T-cell (primary cell): ENCODE results near the gene ADGRL3. TPM values are rescaled to one million over a fixed set of nuclear protein-coding genes. Genes with fewer than 3 reads are reported as not detected.

Source experiments
- ATAC-seq, 4 experiments: fragments of 200-7000 bp in 3 of 4; fragments of 150-1000 bp in 1 of 4; cut with Tn5 transposase; replicated peaks in 1 of 4; 1 replicate in 3 of 4; 2 replicates in 1 of 4; pipeline ENCODE4 v1.10.0; 2021; ENCODE audit warnings: moderate library complexity in 3 of 4, mild to moderate bottlenecking in 2 of 4, moderate number of reproducible peaks in 1 of 4
- CTCF ChIA-PET, 2 donors: fragments of 300-600 bp; sonication (Branson Sonifier 250); formaldehyde crosslinking; loops; one replicate each; lab custom pipeline; 2022; ENCODE audit warnings: antibody characterized with exemption in 2 of 2; lab: Charles Lee
- POLR2A ChIA-PET, 2 donors: fragments of 300-600 bp; sonication (Branson Sonifier 250); formaldehyde crosslinking; loops; one replicate each; lab custom pipeline; 2022; ENCODE audit warnings: antibody characterized with exemption in 2 of 2; lab: Charles Lee
- DNase-seq, 35 experiments: peaks; one replicate each; pipeline versions ENCODE4 v3.0.0 to v3.0.0-alpha.2; 2013 to 2023
- H3K27ac ChIP-seq: one replicate; pipeline ENCODE4 v1.5.1; 2013; ENCODE audit warnings: low read length
- H3K27me3 ChIP-seq, 2 experiments: replicated peaks in 1 of 2; 1 replicate in 1 of 2; 2 replicates in 1 of 2; pipeline versions ENCODE4 v1.6.1 to v1.7.0; 2013; ENCODE audit warnings: low read length in 1 of 2, mixed read lengths in 1 of 2; ENCODE audit not compliant: control insufficient read depth in 2 of 2, insufficient read depth in 2 of 2; ENCODE audit errors: extremely low read depth in 1 of 2
- H3K36me3 ChIP-seq, 2 donors: 1 replicate in 1 of 2; 2 replicates in 1 of 2; pipeline versions ENCODE4 v1.6.1 to v1.7.0; 2013; ENCODE audit warnings: low read length in 1 of 2; ENCODE audit not compliant: control insufficient read depth in 2 of 2, insufficient read depth in 1 of 2; ENCODE audit errors: extremely low read depth in 1 of 2
- H3K4me1 ChIP-seq, 2 experiments: 1 replicate in 1 of 2; 2 replicates in 1 of 2; pipeline versions ENCODE4 v1.6.1 to v1.7.0; 2013; ENCODE audit warnings: low read length in 2 of 2, mixed read lengths in 1 of 2; ENCODE audit not compliant: insufficient read depth in 2 of 2, control insufficient read depth in 1 of 2; ENCODE audit errors: extremely low read depth in 1 of 2
- H3K4me3 ChIP-seq, 2 donors: 1 replicate in 1 of 2; 2 replicates in 1 of 2; pipeline versions ENCODE4 v1.5.1 to v1.7.0; 2013; ENCODE audit warnings: mild to moderate bottlenecking in 2 of 2, low read length in 1 of 2, moderate library complexity in 1 of 2; ENCODE audit not compliant: control insufficient read depth in 1 of 2; ENCODE audit errors: extremely low read depth in 1 of 2
- H3K9me3 ChIP-seq: 2 replicates; pipeline ENCODE4 v1.7.0; 2013
- H3K27ac Mint-ChIP-seq, 2 donors: one replicate each; pipeline ENCODE4 v1.8.0; 2020 to 2021; ENCODE audit warnings: mild to moderate bottlenecking in 2 of 2, mixed read lengths in 2 of 2
- H3K27me3 Mint-ChIP-seq, 2 donors: one replicate each; pipeline ENCODE4 v1.8.0; 2021 to 2022; ENCODE audit warnings: mixed read lengths in 2 of 2
- H3K36me3 Mint-ChIP-seq: one replicate; pipeline ENCODE4 v1.8.0; 2021; ENCODE audit warnings: mixed read lengths
- H3K4me1 Mint-ChIP-seq, 3 donors: one replicate each; pipeline ENCODE4 v1.8.0; 2020 to 2022; ENCODE audit warnings: mixed read lengths in 3 of 3, mild to moderate bottlenecking in 1 of 3
- H3K4me3 Mint-ChIP-seq, 3 donors: one replicate each; pipeline ENCODE4 v1.8.0; 2020 to 2022; ENCODE audit warnings: mild to moderate bottlenecking in 3 of 3, mixed read lengths in 3 of 3, moderate library complexity in 3 of 3
- H3K9me3 Mint-ChIP-seq, 3 donors: one replicate each; pipeline ENCODE4 v1.8.0; 2020 to 2022; ENCODE audit warnings: mixed read lengths in 3 of 3
- WGBS: methylation state at CpG from one replicate; pipeline ENCODE4 v1.1.5; 2013; ENCODE audit warnings: missing lambda C conversion rate; ENCODE audit not compliant: insufficient coverage; 5-methylcytosine and 5-hydroxymethylcytosine counted together
- total RNA-seq, 35 experiments: library from RNA in 6 of 35; stranded (reverse) in 6 of 35; fragments of 120-200 nt in 1 of 35; gene quantifications; one replicate each; pipeline versions ENCODE4 v1.2.1 to v1.2.4 and lab custom pipeline; 2013 to 2026

Gene ADGRL3
- total RNA-seq, 5 donors from 2014 or later (not counting 1 experiment from before 2014, with no cell fraction given) = 0.09 TPM; not detected in 4

- no peaks in the 10 kb centered on the region for H3K9me3 ChIP-seq
- WGBS = no CpG with 5 or more reads among the region's 2 CpGs
- no peaks in the 10 kb centered on the region for H3K4me1 ChIP-seq
- H3K36me3 ChIP-seq = no peaks in the 10 kb centered on the region
- CTCF ChIA-PET = no interaction called here
- no peaks in the 10 kb centered on the region for H3K27me3 ChIP-seq
- Mint-ChIP-seq H3K4me3 (no peak overlapping the region), H3K27me3 (no peaks in the 10 kb centered on the region), H3K27ac (no peak overlapping the region), H3K36me3 (no peaks in the 10 kb centered on the region), H3K4me1 (no peaks in the 10 kb centered on the region), H3K9me3 (peaks cover 11 to 13% (median 11%) of the 10 kb centered on the region in 3 donors)
- ATAC-seq = no peak
- POLR2A ChIA-PET = no interaction called here
- H3K27ac ChIP-seq = no peak overlapping the region
- DNase-seq = no peak
- no peak overlapping the region for H3K4me3 ChIP-seq
Observed at GRCh38 chr4:61177367-61177766, 22.8 kb upstream of the ADGRL3 start.

GRCh38 chr4:61180405-61180804, 19.7 kb upstream of the ADGRL3 start:
- H3K27me3 ChIP-seq = no peaks in the 10 kb centered on the region
- Mint-ChIP-seq H3K36me3 (no peaks in the 10 kb centered on the region), H3K27ac (no peak overlapping the region), H3K4me1 (no peaks in the 10 kb centered on the region), H3K9me3 (peaks cover 11 to 29% (median 23%) of the 10 kb centered on the region in 3 donors), H3K27me3 (no peaks in the 10 kb centered on the region), H3K4me3 (no peak overlapping the region)
- H3K4me1 ChIP-seq = no peaks in the 10 kb centered on the region
- WGBS = 100% methylated on average over 2 of the region's 5 CpGs
- H3K4me3 ChIP-seq = no peak overlapping the region
- H3K27ac ChIP-seq = no peak overlapping the region
- ATAC-seq (no peak), DNase-seq (no peak)
- POLR2A ChIA-PET = no interaction called here
- no peaks in the 10 kb centered on the region for H3K36me3 ChIP-seq
- no peaks in the 10 kb centered on the region for H3K9me3 ChIP-seq
- CTCF ChIA-PET = no interaction called here

- H3K4me3 Mint-ChIP-seq = no peak overlapping the region
- CTCF ChIA-PET = no interaction called here
Observed at GRCh38 chr4:61182915-61183314, 17.2 kb upstream of the ADGRL3 start.

GRCh38 chr4:61185288-61185687, 14.8 kb upstream of the ADGRL3 start:
- H3K27me3 Mint-ChIP-seq = no peaks in the 10 kb centered on the region
- no peak overlapping the region for H3K4me3 Mint-ChIP-seq
- Histone ChIP-seq H3K27me3 (no peaks in the 10 kb centered on the region), H3K27ac (no peak overlapping the region), H3K36me3 (no peaks in the 10 kb centered on the region), H3K4me3 (no peak overlapping the region), H3K9me3 (no peaks in the 10 kb centered on the region), H3K4me1 (no peaks in the 10 kb centered on the region)
- ATAC-seq (no peak), DNase-seq (no peak)
- no peaks in the 10 kb centered on the region for H3K4me1 Mint-ChIP-seq
- no peak overlapping the region for H3K27ac Mint-ChIP-seq
- ChIA-PET CTCF (interaction anchor here in 1 of 2 donors (0.7 kb wide), 1 partner anchor 57 kb away, joined by 4 read pairs; no protein-coding TSS in a partner anchor), POLR2A (no interaction called here)
- H3K9me3 Mint-ChIP-seq = peaks cover 13 to 26% (median 23%) of the 10 kb centered on the region in 3 donors
- H3K36me3 Mint-ChIP-seq = no peaks in the 10 kb centered on the region

More at GRCh38 chr4:61182915-61183314, 17.2 kb upstream of the ADGRL3 start:
- POLR2A ChIA-PET = no interaction called here
- no CpG with 5 or more reads among the region's 1 CpG for WGBS
- DNase-seq (no peak), ATAC-seq (no peak)
- Mint-ChIP-seq H3K9me3 (peaks cover 5 to 30% (median 22%) of the 10 kb centered on the region in 3 donors), H3K27me3 (no peaks in the 10 kb centered on the region), H3K27ac (no peak overlapping the region), H3K4me1 (no peaks in the 10 kb centered on the region), H3K36me3 (no peaks in the 10 kb centered on the region)
- no peak overlapping the region for H3K4me3 ChIP-seq
- H3K4me1 ChIP-seq = no peaks in the 10 kb centered on the region
- no peaks in the 10 kb centered on the region for H3K9me3 ChIP-seq
- H3K27ac ChIP-seq = no peak overlapping the region
- no peaks in the 10 kb centered on the region for H3K27me3 ChIP-seq
- H3K36me3 ChIP-seq = no peaks in the 10 kb centered on the region

GRCh38 chr4:61192392-61192791, 7.7 kb upstream of the ADGRL3 start:
- Histone ChIP-seq H3K36me3 (no peaks in the 10 kb centered on the region), H3K27me3 (peaks cover 0 to 2% of the 10 kb centered on the region in 2 experiments), H3K9me3 (no peaks in the 10 kb centered on the region), H3K4me3 (no peak overlapping the region), H3K4me1 (no peaks in the 10 kb centered on the region), H3K27ac (no peak overlapping the region)
- no peak for ATAC-seq
- H3K4me3 Mint-ChIP-seq = no peak overlapping the region
- H3K4me1 Mint-ChIP-seq = no peaks in the 10 kb centered on the region
- DNase-seq = no peak
- no peaks in the 10 kb centered on the region for H3K36me3 Mint-ChIP-seq
- peaks cover 9 to 23% (median 15%) of the 10 kb centered on the region in 3 donors for H3K9me3 Mint-ChIP-seq
- no CpG with 5 or more reads among the region's 2 CpGs for WGBS
- no peaks in the 10 kb centered on the region for H3K27me3 Mint-ChIP-seq
- CTCF ChIA-PET = no interaction called here
- POLR2A ChIA-PET = no interaction called here
- no peak overlapping the region for H3K27ac Mint-ChIP-seq

GRCh38 chr4:61193863-61194262, 6.3 kb upstream of the ADGRL3 start:
- Mint-ChIP-seq H3K4me3 (no peak overlapping the region), H3K36me3 (no peaks in the 10 kb centered on the region), H3K27me3 (peaks cover 3% of the 10 kb centered on the region in 2 donors), H3K4me1 (no peaks in the 10 kb centered on the region), H3K9me3 (peaks cover 7 to 21% (median 13%) of the 10 kb centered on the region in 3 donors), H3K27ac (no peak overlapping the region)
- H3K9me3 ChIP-seq = no peaks in the 10 kb centered on the region
- no peak overlapping the region for H3K27ac ChIP-seq
- H3K36me3 ChIP-seq = no peaks in the 10 kb centered on the region
- ATAC-seq (no peak), DNase-seq (no peak)
- ChIA-PET CTCF (no interaction called here), POLR2A (no interaction called here)
- H3K4me1 ChIP-seq = no peaks in the 10 kb centered on the region
- no peak overlapping the region for H3K4me3 ChIP-seq
- peaks cover 0 to 2% of the 10 kb centered on the region in 2 experiments for H3K27me3 ChIP-seq
- no CpG with 5 or more reads among the region's 4 CpGs for WGBS

- Mint-ChIP-seq H3K4me3 (no peak overlapping the region), H3K36me3 (no peaks in the 10 kb centered on the region), H3K27ac (no peak overlapping the region), H3K27me3 (peaks cover 9 to 10% of the 10 kb centered on the region in 2 donors), H3K4me1 (peaks cover 0 to under 1% (median 0%) of the 10 kb centered on the region in 3 donors), H3K9me3 (peaks cover 5 to 18% (median 11%) of the 10 kb centered on the region in 3 donors)
- ChIA-PET CTCF (no interaction called here), POLR2A (no interaction called here)
- Histone ChIP-seq H3K27ac (no peak overlapping the region), H3K4me1 (no peaks in the 10 kb centered on the region), H3K36me3 (no peaks in the 10 kb centered on the region), H3K4me3 (no peak overlapping the region), H3K27me3 (peaks cover 0 to 2% of the 10 kb centered on the region in 2 experiments), H3K9me3 (no peaks in the 10 kb centered on the region)
- WGBS = 67% methylated on average over 1 of the region's 1 CpG
- no peak for ATAC-seq
- no peak for DNase-seq
Observed at GRCh38 chr4:61194571-61194970, 5.6 kb upstream of the ADGRL3 start.
